Measurements from ENCODE around the gene GPR27.

GPR27 gene

GRCh38 chr3:71732637-71733036 lies 21.0 kb upstream of the GPR27 start:
- Histone ChIP-seq H3K4me3 (ENCODE audit: low read length) (no peak overlapping the region), H3K27ac (ENCODE audit: low read length) (no peak overlapping the region), H3K9me3 (ENCODE audit: control insufficient read depth, insufficient read depth, low read length) (no peaks in the 10 kb centered on the region), H3K27me3 (ENCODE audit: control insufficient read depth, insufficient read depth, low read length) (no peaks in the 10 kb centered on the region), H3K4me1 (ENCODE audit: control insufficient read depth, insufficient read depth, low read length) (peaks cover 4% of the 10 kb centered on the region; the same call in 1 of the 2 replicates), H3K36me3 (ENCODE audit: control insufficient read depth, insufficient read depth, low read length) (no peaks in the 10 kb centered on the region)
- no peak for DNase-seq (ENCODE audit: low read depth, low spot score)
- no CpG with 5 or more reads among the region's 4 CpGs for WGBS (ENCODE audit: insufficient coverage, insufficient read length)

GRCh38 chr3:71733319-71733718 lies 20.3 kb upstream of the GPR27 start:
- no peak overlapping the region for H3K4me3 ChIP-seq (ENCODE audit: low read length)
- H3K4me1 ChIP-seq (ENCODE audit: control insufficient read depth, insufficient read depth, low read length) = peaks cover 4% of the 10 kb centered on the region; the same call in 1 of the 2 replicates
- no peak overlapping the region for H3K27ac ChIP-seq (ENCODE audit: low read length)
- H3K27me3 ChIP-seq (ENCODE audit: control insufficient read depth, insufficient read depth, low read length) = no peaks in the 10 kb centered on the region
- no CpG with 5 or more reads among the region's 2 CpGs for WGBS (ENCODE audit: insufficient coverage, insufficient read length)
- H3K36me3 ChIP-seq (ENCODE audit: control insufficient read depth, insufficient read depth, low read length) = no peaks in the 10 kb centered on the region
- DNase-seq (ENCODE audit: low read depth, low spot score) = no peak
- H3K9me3 ChIP-seq (ENCODE audit: control insufficient read depth, insufficient read depth, low read length) = no peaks in the 10 kb centered on the region

DNA sequence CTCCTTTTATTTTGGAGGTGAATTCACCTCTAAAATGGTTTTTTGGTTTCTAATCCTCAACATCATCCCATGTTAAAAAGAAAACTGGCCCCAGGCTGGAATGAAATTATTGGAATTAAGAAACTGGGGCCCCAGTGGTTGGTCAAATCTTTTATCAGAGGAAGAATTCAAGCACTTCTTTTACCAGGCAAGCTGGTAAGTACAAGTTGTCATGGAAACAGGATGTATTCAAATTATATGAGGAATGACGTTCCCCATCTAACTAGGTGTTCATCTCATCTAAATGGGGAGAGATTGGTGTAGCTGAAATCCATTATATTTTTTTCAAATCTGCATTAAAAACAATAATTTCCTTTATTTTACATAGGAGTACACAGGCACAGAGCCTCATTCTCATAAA lies 18.8 kb upstream of the GPR27 start:
- DNase-seq (ENCODE audit: low read depth, low spot score) = no peak
- WGBS (ENCODE audit: insufficient coverage, insufficient read length) = no CpG with 5 or more reads among the region's 1 CpG
- no peaks in the 10 kb centered on the region for H3K27me3 ChIP-seq (ENCODE audit: control insufficient read depth, insufficient read depth, low read length)
- H3K36me3 ChIP-seq (ENCODE audit: control insufficient read depth, insufficient read depth, low read length) = no peaks in the 10 kb centered on the region
- H3K4me1 ChIP-seq (ENCODE audit: control insufficient read depth, insufficient read depth, low read length) = no peaks in the 10 kb centered on the region; the same call in 1 of the 2 replicates
- H3K27ac ChIP-seq (ENCODE audit: low read length) = no peak overlapping the region
- H3K4me3 ChIP-seq (ENCODE audit: low read length) = no peak overlapping the region
- no peaks in the 10 kb centered on the region for H3K9me3 ChIP-seq (ENCODE audit: control insufficient read depth, insufficient read depth, low read length)

- WGBS (ENCODE audit: insufficient coverage, insufficient read length) = no CpG with 5 or more reads among the region's 1 CpG
- H3K4me1 ChIP-seq (ENCODE audit: control insufficient read depth, insufficient read depth, low read length) = no peaks in the 10 kb centered on the region
- H3K4me3 ChIP-seq (ENCODE audit: low read length) = no peak overlapping the region
- no peaks in the 10 kb centered on the region for H3K36me3 ChIP-seq (ENCODE audit: control insufficient read depth, insufficient read depth, low read length)
- no peak for DNase-seq (ENCODE audit: low read depth, low spot score)
- no peaks in the 10 kb centered on the region for H3K27me3 ChIP-seq (ENCODE audit: control insufficient read depth, insufficient read depth, low read length)
- no peak overlapping the region for H3K27ac ChIP-seq (ENCODE audit: low read length)
- H3K9me3 ChIP-seq (ENCODE audit: control insufficient read depth, insufficient read depth, low read length) = no peaks in the 10 kb centered on the region
Measured at GRCh38 chr3:71742621-71743020, 11.0 kb upstream of the GPR27 start.

GRCh38 chr3:71744738-71745137 lies 8.9 kb upstream of the GPR27 start:
- no CpG with 5 or more reads among the region's 3 CpGs for WGBS (ENCODE audit: insufficient coverage, insufficient read length)
- no peaks in the 10 kb centered on the region for H3K9me3 ChIP-seq (ENCODE audit: control insufficient read depth, insufficient read depth, low read length)
- H3K36me3 ChIP-seq (ENCODE audit: control insufficient read depth, insufficient read depth, low read length) = no peaks in the 10 kb centered on the region
- no peak overlapping the region for H3K27ac ChIP-seq (ENCODE audit: low read length)
- no peaks in the 10 kb centered on the region for H3K27me3 ChIP-seq (ENCODE audit: control insufficient read depth, insufficient read depth, low read length)
- no peak overlapping the region for H3K4me3 ChIP-seq (ENCODE audit: low read length)
- no peak for DNase-seq (ENCODE audit: low read depth, low spot score)
- no peaks in the 10 kb centered on the region for H3K4me1 ChIP-seq (ENCODE audit: control insufficient read depth, insufficient read depth, low read length)

GRCh38 chr3:71751602-71752001 lies 2.1 kb upstream of the GPR27 start:
- Histone ChIP-seq H3K27ac (ENCODE audit: low read length) (no peak overlapping the region), H3K36me3 (ENCODE audit: control insufficient read depth, insufficient read depth, low read length) (no peaks in the 10 kb centered on the region), H3K27me3 (ENCODE audit: control insufficient read depth, insufficient read depth, low read length) (peaks cover 23% of the 10 kb centered on the region), H3K9me3 (ENCODE audit: control insufficient read depth, insufficient read depth, low read length) (no peaks in the 10 kb centered on the region), H3K4me3 (ENCODE audit: low read length) (no peak overlapping the region), H3K4me1 (ENCODE audit: control insufficient read depth, insufficient read depth, low read length) (peaks cover 6% of the 10 kb centered on the region; the same call in 1 of the 2 replicates)
- 100% methylated on average over 2 of the region's 4 CpGs for WGBS (ENCODE audit: insufficient coverage, insufficient read length)
- no peak for DNase-seq (ENCODE audit: low read depth, low spot score)

GRCh38 chr3:71752831-71753700 lies 589 bp upstream of the GPR27 start:
- Histone ChIP-seq H3K4me1 (ENCODE audit: control insufficient read depth, insufficient read depth, low read length) (peaks cover 6% of the 10 kb centered on the region; the same call in 1 of the 2 replicates), H3K27ac (ENCODE audit: low read length) (no peak overlapping the region), H3K36me3 (ENCODE audit: control insufficient read depth, insufficient read depth, low read length) (no peaks in the 10 kb centered on the region), H3K9me3 (ENCODE audit: control insufficient read depth, insufficient read depth, low read length) (no peaks in the 10 kb centered on the region), H3K4me3 (ENCODE audit: low read length) (peak overlapping the region; percentile 72; the same call in 1 of the 2 replicates), H3K27me3 (ENCODE audit: control insufficient read depth, insufficient read depth, low read length) (peaks cover 23% of the 10 kb centered on the region)
- WGBS (ENCODE audit: insufficient coverage, insufficient read length) = no CpG with 5 or more reads among the region's 68 CpGs
- DNase-seq (ENCODE audit: low read depth, low spot score) = no peak

DNA sequence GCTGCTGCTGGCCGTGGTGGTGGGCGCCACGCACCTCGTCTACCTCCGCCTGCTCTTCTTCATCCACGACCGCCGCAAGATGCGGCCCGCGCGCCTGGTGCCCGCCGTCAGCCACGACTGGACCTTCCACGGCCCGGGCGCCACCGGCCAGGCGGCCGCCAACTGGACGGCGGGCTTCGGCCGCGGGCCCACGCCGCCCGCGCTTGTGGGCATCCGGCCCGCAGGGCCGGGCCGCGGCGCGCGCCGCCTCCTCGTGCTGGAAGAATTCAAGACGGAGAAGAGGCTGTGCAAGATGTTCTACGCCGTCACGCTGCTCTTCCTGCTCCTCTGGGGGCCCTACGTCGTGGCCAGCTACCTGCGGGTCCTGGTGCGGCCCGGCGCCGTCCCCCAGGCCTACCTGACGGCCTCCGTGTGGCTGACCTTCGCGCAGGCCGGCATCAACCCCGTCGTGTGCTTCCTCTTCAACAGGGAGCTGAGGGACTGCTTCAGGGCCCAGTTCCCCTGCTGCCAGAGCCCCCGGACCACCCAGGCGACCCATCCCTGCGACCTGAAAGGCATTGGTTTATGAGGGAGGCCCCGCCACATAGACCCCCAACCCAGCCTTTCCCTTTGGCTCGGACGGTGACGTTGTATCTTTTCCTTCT lies 1.1 kb downstream of the GPR27 start:
- Histone ChIP-seq H3K4me3 (ENCODE audit: low read length) (peak overlapping the region; percentile 72; the same call in 1 of the 2 replicates), H3K36me3 (ENCODE audit: control insufficient read depth, insufficient read depth, low read length) (no peaks in the 10 kb centered on the region), H3K4me1 (ENCODE audit: control insufficient read depth, insufficient read depth, low read length) (peaks cover 6% of the 10 kb centered on the region; the same call in 1 of the 2 replicates), H3K27ac (ENCODE audit: low read length) (no peak overlapping the region), H3K27me3 (ENCODE audit: control insufficient read depth, insufficient read depth, low read length) (peaks cover 23% of the 10 kb centered on the region), H3K9me3 (ENCODE audit: control insufficient read depth, insufficient read depth, low read length) (no peaks in the 10 kb centered on the region)
- WGBS (ENCODE audit: insufficient coverage, insufficient read length) = no CpG with 5 or more reads among the region's 65 CpGs
- DNase-seq (ENCODE audit: low read depth, low spot score) = no peak

DNA sequence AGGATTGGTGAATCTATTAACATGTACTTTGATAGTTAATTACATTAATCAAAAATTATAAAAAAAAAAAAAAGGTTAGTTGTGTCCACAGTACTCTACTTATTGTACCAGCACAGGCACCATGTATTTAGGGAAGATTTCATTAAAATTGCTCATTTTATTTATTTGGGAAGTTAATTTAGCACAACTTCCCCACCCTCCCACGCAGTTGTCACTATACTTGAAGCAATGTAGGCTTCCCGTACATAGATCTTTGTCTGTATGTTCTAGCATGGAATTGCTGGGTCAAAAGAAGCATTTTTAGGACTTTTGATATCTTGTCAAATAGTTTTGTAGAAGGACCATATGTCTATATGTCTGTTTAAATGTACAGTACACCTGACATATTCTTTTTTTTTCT lies 4.4 kb downstream of the GPR27 start:
- Histone ChIP-seq H3K27ac (ENCODE audit: low read length) (no peak overlapping the region), H3K27me3 (ENCODE audit: control insufficient read depth, insufficient read depth, low read length) (peaks cover 10% of the 10 kb centered on the region; the same call in 1 of the 2 replicates), H3K36me3 (ENCODE audit: control insufficient read depth, insufficient read depth, low read length) (no peaks in the 10 kb centered on the region), H3K9me3 (ENCODE audit: control insufficient read depth, insufficient read depth, low read length) (no peaks in the 10 kb centered on the region), H3K4me3 (ENCODE audit: low read length) (no peak overlapping the region), H3K4me1 (ENCODE audit: control insufficient read depth, insufficient read depth, low read length) (peaks cover 4% of the 10 kb centered on the region; the same call in 1 of the 2 replicates)
- no peak for DNase-seq (ENCODE audit: low read depth, low spot score)
- WGBS (ENCODE audit: insufficient coverage, insufficient read length) = no CpG with 5 or more reads among the region's 2 CpGs

- WGBS (ENCODE audit: insufficient coverage, insufficient read length) = no CpG with 5 or more reads among the region's 5 CpGs
- H3K27me3 ChIP-seq (ENCODE audit: control insufficient read depth, insufficient read depth, low read length) = peaks cover 7% of the 10 kb centered on the region; the same call in 1 of the 2 replicates
Measured at GRCh38 chr3:71759401-71759800, 5.7 kb downstream of the GPR27 start.

More at GRCh38 chr3:71759401-71759800, 5.7 kb downstream of the GPR27 start:
- DNase-seq (ENCODE audit: low read depth, low spot score) = no peak
- no peak overlapping the region for H3K27ac ChIP-seq (ENCODE audit: low read length)
- H3K36me3 ChIP-seq (ENCODE audit: control insufficient read depth, insufficient read depth, low read length) = no peaks in the 10 kb centered on the region
- no peak overlapping the region for H3K4me3 ChIP-seq (ENCODE audit: low read length)
- no peaks in the 10 kb centered on the region for H3K9me3 ChIP-seq (ENCODE audit: control insufficient read depth, insufficient read depth, low read length)
- H3K4me1 ChIP-seq (ENCODE audit: control insufficient read depth, insufficient read depth, low read length) = peaks cover 3% of the 10 kb centered on the region; the same call in 1 of the 2 replicates

Data from iPS DF 6.9 (cell line).